ENCODE data around the gene GMDS. TPM values are rescaled to one million over a fixed set of nuclear protein-coding genes. Genes with fewer than 3 reads are reported as not detected.

GMDS gene
- total and polyA plus RNA-seq, 9 donors = 6.6 to 20.6 (median 11.0) TPM

GRCh38 chr6:1836690-1837089 is 408.7 kb downstream of the GMDS start:
- H3K4me3 ChIP-seq = no peak overlapping the region
- no peaks in the 10 kb centered on the region for H3K36me3 ChIP-seq
- peaks cover 11% of the 10 kb centered on the region for H3K4me1 ChIP-seq (ENCODE audit: insufficient read depth)
- intact Hi-C loops (cut with DNase I) = loop anchor here in 1 of 4 donors (10.0 kb wide), 1 partner anchor 222 kb away; no protein-coding TSS in a partner anchor
- no peaks in the 10 kb centered on the region for H3K9me3 ChIP-seq
- TF ChIP-seq POLR2A (IDR thresholded peaks at IDR 0.05) = no peak
- TF ChIP-seq CTCF (IDR thresholded peaks at IDR 0.05) = no peak
- TF ChIP-seq EP300 (IDR thresholded peaks at IDR 0.05) = no peak
- WGBS, 3 donors = 75 to 90% (median 87%) methylated on average over 3 of the region's 3 CpGs
- DNase-seq = no peak
- H3K27ac ChIP-seq = no peak overlapping the region
- H3K27me3 ChIP-seq = no peaks in the 10 kb centered on the region

- H3K36me3 ChIP-seq = no peaks in the 10 kb centered on the region
- H3K27ac ChIP-seq = no peak overlapping the region
- no peaks in the 10 kb centered on the region for H3K9me3 ChIP-seq
- TF ChIP-seq EP300 (IDR thresholded peaks at IDR 0.05) = no peak
- no peak for TF ChIP-seq POLR2A (IDR thresholded peaks at IDR 0.05)
- no peak for TF ChIP-seq CTCF (IDR thresholded peaks at IDR 0.05)
- H3K4me3 ChIP-seq = no peak overlapping the region
- DNase-seq = no peak
- intact Hi-C loops (cut with DNase I) = loop anchor here in 1 of 4 donors (10.0 kb wide), 1 partner anchor 220 kb away; no protein-coding TSS in a partner anchor
- 86 to 92% (median 90%) methylated on average over 10 of the region's 10 CpGs for WGBS, 3 donors
- H3K27me3 ChIP-seq = no peaks in the 10 kb centered on the region
- peaks cover 4% of the 10 kb centered on the region for H3K4me1 ChIP-seq (ENCODE audit: insufficient read depth)
Measured at GRCh38 chr6:1834646-1835516, 410.5 kb downstream of the GMDS start.

- no peak for DNase-seq
- H3K27ac ChIP-seq = no peak overlapping the region
- H3K9me3 ChIP-seq = no peaks in the 10 kb centered on the region
- no peak overlapping the region for H3K4me3 ChIP-seq
- H3K36me3 ChIP-seq = no peaks in the 10 kb centered on the region
- intact Hi-C loops (cut with DNase I) = loop anchor here in 1 of 4 donors (10.0 kb wide), 1 partner anchor 219 kb away; no protein-coding TSS in a partner anchor
- TF ChIP-seq CTCF (IDR thresholded peaks at IDR 0.05) = no peak
- no peak for TF ChIP-seq EP300 (IDR thresholded peaks at IDR 0.05)
- TF ChIP-seq POLR2A (IDR thresholded peaks at IDR 0.05) = no peak
- H3K4me1 ChIP-seq (ENCODE audit: insufficient read depth) = peaks cover 4% of the 10 kb centered on the region
- WGBS, 3 donors = 48 to 58% (median 52%) methylated on average over 2 of the region's 2 CpGs
- no peaks in the 10 kb centered on the region for H3K27me3 ChIP-seq
Measured at GRCh38 chr6:1834207-1834606, 411.2 kb downstream of the GMDS start.

- 5 to 10% (median 8%) methylated on average over 16 of the region's 16 CpGs for WGBS, 3 donors
- peak; percentile 34 to 71 (median 57) for DNase-seq
- H3K4me3 ChIP-seq = no peak overlapping the region
Measured at GRCh38 chr6:1832844-1833787, 412.3 kb downstream of the GMDS start.

More at GRCh38 chr6:1832844-1833787, 412.3 kb downstream of the GMDS start:
- peaks cover 4% of the 10 kb centered on the region for H3K4me1 ChIP-seq (ENCODE audit: insufficient read depth)
- H3K27ac ChIP-seq = no peak overlapping the region
- no peaks in the 10 kb centered on the region for H3K36me3 ChIP-seq
- TF ChIP-seq EP300 (IDR thresholded peaks at IDR 0.05) (no peak), POLR2A (IDR thresholded peaks at IDR 0.05) (no peak), CTCF (IDR thresholded peaks at IDR 0.05) (no peak)
- H3K9me3 ChIP-seq = no peaks in the 10 kb centered on the region
- intact Hi-C loops (cut with DNase I) = loop anchor here in 1 of 4 donors (10.0 kb wide), 1 partner anchor 218 kb away; no protein-coding TSS in a partner anchor
- no peaks in the 10 kb centered on the region for H3K27me3 ChIP-seq

Data from ovary (tissue), 9 donors.